ENCODE measurements around the gene EXOC3L4. TPM values are rescaled to one million over a fixed set of nuclear protein-coding genes. Genes with fewer than 3 reads are reported as not detected.

EXOC3L4 gene
- total RNA-seq, 2 donors from 2014 or later: not detected

GRCh38 chr14:103073876-103074728 lies 20.4 kb upstream of the EXOC3L4 start:
- Mint-ChIP-seq H3K27me3 (peaks cover 5% of the 10 kb centered on the region), H3K4me1 (no peaks in the 10 kb centered on the region), H3K27ac (no peak overlapping the region), H3K4me3 (no peak overlapping the region), H3K36me3 (ENCODE audit: low read depth) (no peaks in the 10 kb centered on the region)
- ATAC-seq (no peak), DNase-seq (no peak)
- no peaks in the 10 kb centered on the region for H3K9me3 ChIP-seq (ENCODE audit: control insufficient read depth, low read length, poor library complexity, severe bottlenecking)

GRCh38 chr14:103074729-103075367 lies 19.7 kb upstream of the EXOC3L4 start:
- ATAC-seq (no peak), DNase-seq (no peak)
- Mint-ChIP-seq H3K36me3 (ENCODE audit: low read depth) (no peaks in the 10 kb centered on the region), H3K4me1 (no peaks in the 10 kb centered on the region), H3K27me3 (peaks cover 1% of the 10 kb centered on the region), H3K27ac (no peak overlapping the region), H3K4me3 (no peak overlapping the region)
- no peaks in the 10 kb centered on the region for H3K9me3 ChIP-seq (ENCODE audit: control insufficient read depth, low read length, poor library complexity, severe bottlenecking)

- DNase-seq: peak; percentile 62 to 70 (median 65)
- ATAC-seq: peak; percentile 82
- Mint-ChIP-seq H3K4me1 (no peaks in the 10 kb centered on the region), H3K4me3 (no peak overlapping the region), H3K27me3 (no peaks in the 10 kb centered on the region), H3K27ac (no peak overlapping the region), H3K36me3 (ENCODE audit: low read depth) (no peaks in the 10 kb centered on the region)
- H3K9me3 ChIP-seq (ENCODE audit: control insufficient read depth, low read length, poor library complexity, severe bottlenecking): no peaks in the 10 kb centered on the region
Observed at GRCh38 chr14:103078420-103078749, 16.1 kb upstream of the EXOC3L4 start.

GRCh38 chr14:103078860-103079587 lies 15.5 kb upstream of the EXOC3L4 start:
- no peaks in the 10 kb centered on the region for H3K9me3 ChIP-seq (ENCODE audit: control insufficient read depth, low read length, poor library complexity, severe bottlenecking)
- no peak overlapping the region for H3K27ac Mint-ChIP-seq
- H3K4me3 Mint-ChIP-seq: no peak overlapping the region
- no peaks in the 10 kb centered on the region for H3K27me3 Mint-ChIP-seq
- H3K4me1 Mint-ChIP-seq: no peaks in the 10 kb centered on the region
- no peak for ATAC-seq
- no peak for DNase-seq
- no peaks in the 10 kb centered on the region for H3K36me3 Mint-ChIP-seq (ENCODE audit: low read depth)

- Mint-ChIP-seq H3K27ac (no peak overlapping the region), H3K36me3 (ENCODE audit: low read depth) (no peaks in the 10 kb centered on the region), H3K4me1 (no peaks in the 10 kb centered on the region)
Observed at GRCh38 chr14:103081951-103082350, 12.6 kb upstream of the EXOC3L4 start.

GRCh38 chr14:103084021-103084919 lies 10.3 kb upstream of the EXOC3L4 start, which contains the start of gene LBHD2:
LBHD2 (plus strand) TSS chr14:103084210; CDS start chr14:103086013, 1,803 bp downstream.
- no peak for ATAC-seq
- DNase-seq: peak in 1 of 3 donors; percentile 10
- no peaks in the 10 kb centered on the region for H3K36me3 Mint-ChIP-seq (ENCODE audit: low read depth)
- H3K4me3 Mint-ChIP-seq: no peak within 1 kb of the TSS
- no peak within 1 kb of the TSS for H3K27ac Mint-ChIP-seq
- no peaks in the 10 kb centered on the region for H3K9me3 ChIP-seq (ENCODE audit: control insufficient read depth, low read length, poor library complexity, severe bottlenecking)
- H3K4me1 Mint-ChIP-seq: no peaks in the 10 kb centered on the region
- H3K27me3 Mint-ChIP-seq: peaks cover 8% of the 10 kb centered on the region

More at GRCh38 chr14:103081951-103082350, 12.6 kb upstream of the EXOC3L4 start:
- Mint-ChIP-seq H3K4me3 (no peak overlapping the region), H3K27me3 (peaks cover 6% of the 10 kb centered on the region)
- ATAC-seq (no peak), DNase-seq (no peak)
- H3K9me3 ChIP-seq (ENCODE audit: control insufficient read depth, low read length, poor library complexity, severe bottlenecking): no peaks in the 10 kb centered on the region

- no peaks in the 10 kb centered on the region for H3K9me3 ChIP-seq (ENCODE audit: control insufficient read depth, low read length, poor library complexity, severe bottlenecking)
- Mint-ChIP-seq H3K27me3 (peaks cover 8% of the 10 kb centered on the region), H3K36me3 (ENCODE audit: low read depth) (no peaks in the 10 kb centered on the region), H3K4me1 (no peaks in the 10 kb centered on the region), H3K27ac (no peak overlapping the region), H3K4me3 (no peak overlapping the region)
- DNase-seq: peak in 1 of 3 donors; percentile 5
- no peak for ATAC-seq
Observed at GRCh38 chr14:103085106-103086091, 9.1 kb upstream of the EXOC3L4 start.

- DNase-seq: no peak
- H3K27me3 Mint-ChIP-seq: peaks cover 8% of the 10 kb centered on the region
- no peak for ATAC-seq
- H3K4me1 Mint-ChIP-seq: peaks cover 3% of the 10 kb centered on the region
- no peak overlapping the region for H3K27ac Mint-ChIP-seq
- no peak overlapping the region for H3K4me3 Mint-ChIP-seq
- no peaks in the 10 kb centered on the region for H3K36me3 Mint-ChIP-seq (ENCODE audit: low read depth)
- H3K9me3 ChIP-seq (ENCODE audit: control insufficient read depth, low read length, poor library complexity, severe bottlenecking): no peaks in the 10 kb centered on the region
Observed at GRCh38 chr14:103086771-103087342, 7.7 kb upstream of the EXOC3L4 start.

GRCh38 chr14:103087343-103087835 lies 7.1 kb upstream of the EXOC3L4 start:
- DNase-seq: peak in 1 of 3 donors; percentile 6
- ATAC-seq: no peak
- Mint-ChIP-seq H3K4me1 (peaks cover 3% of the 10 kb centered on the region), H3K36me3 (ENCODE audit: low read depth) (no peaks in the 10 kb centered on the region), H3K27me3 (peaks cover 8% of the 10 kb centered on the region), H3K27ac (no peak overlapping the region), H3K4me3 (no peak overlapping the region)
- H3K9me3 ChIP-seq (ENCODE audit: control insufficient read depth, low read length, poor library complexity, severe bottlenecking): no peaks in the 10 kb centered on the region

- no peak for ATAC-seq
Observed at GRCh38 chr14:103088921-103089320, 5.6 kb upstream of the EXOC3L4 start.

More at GRCh38 chr14:103088921-103089320, 5.6 kb upstream of the EXOC3L4 start:
- H3K4me1 Mint-ChIP-seq: peaks cover 3% of the 10 kb centered on the region
- no peak overlapping the region for H3K27ac Mint-ChIP-seq
- no peak for DNase-seq
- H3K27me3 Mint-ChIP-seq: peaks cover 8% of the 10 kb centered on the region
- peak overlapping the region; percentile 12 for H3K4me3 Mint-ChIP-seq
- H3K36me3 Mint-ChIP-seq (ENCODE audit: low read depth): no peaks in the 10 kb centered on the region
- no peaks in the 10 kb centered on the region for H3K9me3 ChIP-seq (ENCODE audit: control insufficient read depth, low read length, poor library complexity, severe bottlenecking)
